Retina (tissue), 1 donor: ENCODE results near the gene USP15.

Experiments
- DNase-seq: peaks from one replicate; pipeline ENCODE4 v3.0.0-alpha.2; 2016

USP15 gene

DNA sequence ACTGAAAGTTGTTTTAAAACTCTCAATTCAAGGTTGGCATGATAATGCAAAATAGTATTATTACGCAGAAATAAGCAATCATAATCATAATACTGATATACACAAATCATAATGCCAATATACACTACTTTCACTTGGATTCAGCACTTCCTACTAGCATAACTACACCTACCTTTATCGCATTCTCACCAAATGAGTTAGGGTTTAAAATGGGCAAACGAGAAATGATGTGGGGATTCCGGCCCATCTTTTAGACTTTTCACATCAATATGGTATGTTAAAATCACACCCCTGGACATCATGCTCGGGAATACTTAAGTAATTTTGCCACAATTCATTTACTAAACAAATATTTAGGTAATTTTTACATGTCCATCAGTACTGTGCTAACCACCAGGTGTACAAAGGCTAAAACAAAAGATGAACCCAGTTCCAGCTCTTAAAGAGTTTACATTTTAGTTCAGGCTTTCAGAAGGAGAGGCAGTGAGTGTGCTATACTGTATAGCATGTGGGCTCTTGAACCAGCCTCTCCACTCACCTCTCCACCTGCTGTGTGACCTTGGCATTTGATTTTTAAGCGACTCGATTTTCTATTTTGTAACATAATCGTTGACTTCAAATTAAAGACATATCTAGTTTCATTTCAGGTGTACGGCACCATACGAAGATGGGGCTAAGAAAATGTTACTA lies 1.1 kb upstream of the USP15 start:
- no peak for DNase-seq

DNA sequence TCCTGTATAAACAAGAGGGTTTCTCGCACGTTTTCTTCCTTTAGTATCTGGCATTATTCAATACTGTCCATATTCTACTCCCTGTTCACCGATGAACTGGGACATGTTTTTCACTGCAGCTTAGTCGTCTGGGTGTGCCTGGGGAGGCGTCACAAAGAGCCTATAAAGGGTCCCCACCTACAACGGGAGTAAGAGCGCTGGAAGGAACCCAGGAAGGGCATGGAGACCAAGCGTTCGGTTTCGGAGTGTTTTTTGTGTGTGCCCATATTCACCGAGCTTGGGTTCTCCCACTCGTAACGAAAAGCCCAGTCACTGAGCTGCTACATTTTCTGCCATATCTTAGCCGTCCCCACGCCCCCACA lies 592 bp upstream of the USP15 start:
- DNase-seq, result no peak

DNA sequence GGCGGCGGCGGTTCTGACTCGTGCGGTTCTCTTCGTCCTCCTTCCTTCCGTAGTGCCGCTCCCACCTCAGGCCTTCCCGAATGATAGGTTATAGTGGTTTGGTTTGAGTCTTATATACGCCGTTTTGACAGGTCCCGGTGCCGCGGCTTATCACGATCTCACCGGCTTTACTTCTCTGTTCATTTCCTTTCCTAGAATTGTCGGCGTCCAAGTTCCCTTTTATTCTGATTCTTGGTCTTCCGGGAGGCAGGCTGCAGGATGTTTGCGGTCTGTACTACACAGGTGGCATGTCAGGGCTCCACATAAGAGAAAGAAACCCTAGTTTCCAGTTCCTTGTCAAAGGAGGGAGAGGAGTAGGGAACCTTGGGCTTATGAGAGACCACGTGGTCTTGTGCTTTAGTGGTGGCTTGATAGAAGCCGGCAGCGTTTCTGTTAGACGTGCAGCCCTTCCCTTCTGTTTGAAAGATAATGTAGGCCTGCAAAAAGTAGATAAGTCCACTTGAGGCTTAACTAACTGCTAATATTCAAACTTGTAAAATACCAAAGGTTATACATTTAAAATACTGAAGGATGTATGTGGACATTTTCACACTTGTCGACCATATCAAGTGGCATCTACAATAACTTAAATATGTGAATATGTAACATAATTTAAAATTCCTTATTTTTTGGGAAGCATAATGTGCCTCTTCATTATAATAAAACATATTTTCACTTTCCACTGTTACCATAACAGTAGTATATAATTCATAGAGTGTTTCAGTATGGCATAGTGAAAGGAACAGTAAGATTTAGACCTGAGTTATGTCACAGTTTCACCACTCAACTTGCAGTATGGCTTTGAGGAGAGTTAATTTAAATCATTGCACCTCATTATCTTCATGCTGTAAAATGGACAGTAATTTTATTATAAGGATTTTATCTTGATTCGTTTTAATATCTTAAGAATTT lies 804 bp downstream of the USP15 start:
- DNase-seq, result no peak

DNA sequence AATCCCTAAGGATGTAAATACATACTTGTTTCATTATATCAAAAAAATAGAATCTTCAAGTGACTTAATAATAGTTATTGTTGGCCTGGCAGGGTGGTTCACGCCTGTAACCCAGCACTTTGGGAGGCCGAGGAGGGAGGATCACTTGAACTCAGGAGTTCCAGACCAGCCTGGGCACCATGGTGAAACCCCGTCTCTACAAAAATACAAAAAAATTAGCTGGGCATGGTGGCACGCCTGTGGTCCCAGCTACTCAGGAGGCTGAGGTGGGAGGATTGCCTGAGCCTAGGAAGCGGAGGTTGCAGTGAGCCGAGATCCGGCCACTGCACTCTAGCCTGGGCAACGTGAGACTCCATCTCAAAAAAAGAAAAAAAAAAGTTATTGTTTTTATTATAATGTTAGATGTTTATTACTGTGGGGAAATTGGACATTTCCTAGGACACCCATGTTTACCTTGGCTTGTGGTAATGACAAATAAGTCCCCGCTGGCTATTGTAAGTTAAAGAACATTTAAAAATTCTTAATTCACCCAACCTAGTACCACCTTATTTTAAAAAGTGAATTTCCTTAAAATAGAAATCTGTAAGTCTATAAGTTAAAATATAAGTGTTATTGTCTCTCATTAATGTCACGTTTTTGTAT lies 1.8 kb downstream of the USP15 start:
- no peak for DNase-seq

DNA sequence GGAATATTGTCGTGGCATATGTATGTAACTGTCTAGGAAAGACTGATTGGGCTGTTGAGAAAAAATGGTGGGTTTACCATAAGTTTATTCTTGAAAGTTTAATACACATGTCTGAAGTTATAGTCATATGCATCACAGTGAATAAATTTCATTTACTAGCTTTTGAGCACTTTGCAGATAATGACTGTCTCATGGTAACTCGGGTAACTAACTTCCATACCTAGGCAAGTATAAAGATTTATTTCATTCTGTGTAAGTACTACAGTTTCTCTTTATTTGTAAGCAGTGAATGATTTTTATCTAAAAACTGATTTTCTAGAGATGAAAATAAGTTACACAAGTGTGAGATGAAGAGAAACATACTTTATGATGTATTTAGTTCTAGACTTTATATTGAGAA lies 3.0 kb downstream of the USP15 start:
- no peak for DNase-seq

DNA sequence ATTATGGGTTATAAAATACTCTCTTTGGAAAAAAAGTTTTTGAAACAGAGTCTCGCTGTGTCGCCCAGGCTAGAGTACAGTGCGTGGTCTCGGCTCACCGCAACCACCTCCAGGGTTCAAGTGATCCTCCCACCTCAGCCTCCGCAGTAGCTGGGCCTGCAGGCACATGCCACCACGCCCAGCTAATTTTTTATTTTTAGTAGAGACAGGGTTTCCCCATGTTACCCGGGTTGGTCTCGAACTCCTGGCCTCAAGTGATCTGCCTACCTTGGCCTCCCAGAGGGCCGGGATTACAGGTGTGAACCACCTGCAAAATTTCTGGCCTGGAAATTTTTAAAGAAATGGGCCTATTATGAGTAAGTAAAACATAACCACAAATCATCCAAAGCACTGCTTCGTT lies 3.8 kb downstream of the USP15 start:
- no peak for DNase-seq

DNA sequence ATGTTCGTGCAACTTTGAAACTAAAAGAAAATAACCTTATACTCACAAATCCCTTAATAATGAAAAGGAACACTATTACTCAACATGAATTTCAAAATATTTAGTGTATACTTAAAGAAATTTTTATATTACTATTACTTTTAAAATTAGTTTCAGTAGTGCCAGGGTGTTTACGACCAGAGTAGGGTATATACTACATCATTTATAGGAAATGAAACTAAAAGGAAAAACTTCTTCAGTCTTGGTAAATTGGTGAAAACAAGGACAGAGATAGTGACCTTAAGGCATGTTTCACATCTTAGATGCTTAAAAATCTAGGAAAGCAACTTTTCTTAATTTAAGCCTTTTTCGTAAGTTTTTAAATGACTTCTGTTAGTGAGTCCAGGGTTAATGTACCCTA lies 4.5 kb downstream of the USP15 start:
- DNase-seq, result no peak

DNA sequence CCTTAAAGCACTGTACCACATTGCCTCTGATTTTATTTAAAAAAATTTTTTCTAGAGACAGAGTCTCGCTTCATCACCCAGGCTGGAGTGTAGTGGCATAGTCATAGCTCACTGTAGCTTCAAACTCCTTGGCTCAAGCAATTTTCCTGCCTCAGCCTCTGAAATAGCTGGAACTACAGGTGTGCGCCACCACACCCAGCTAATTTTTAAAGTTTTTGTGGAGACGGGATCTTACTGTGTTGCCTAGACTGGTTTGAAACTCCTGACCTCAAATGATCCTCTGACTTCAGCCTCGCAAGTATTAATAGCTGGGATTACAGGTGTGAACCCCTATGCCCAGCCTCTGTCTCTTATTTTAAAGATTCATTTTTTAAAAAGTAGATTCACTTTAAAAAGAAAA lies 5.3 kb downstream of the USP15 start:
- no peak for DNase-seq

DNA sequence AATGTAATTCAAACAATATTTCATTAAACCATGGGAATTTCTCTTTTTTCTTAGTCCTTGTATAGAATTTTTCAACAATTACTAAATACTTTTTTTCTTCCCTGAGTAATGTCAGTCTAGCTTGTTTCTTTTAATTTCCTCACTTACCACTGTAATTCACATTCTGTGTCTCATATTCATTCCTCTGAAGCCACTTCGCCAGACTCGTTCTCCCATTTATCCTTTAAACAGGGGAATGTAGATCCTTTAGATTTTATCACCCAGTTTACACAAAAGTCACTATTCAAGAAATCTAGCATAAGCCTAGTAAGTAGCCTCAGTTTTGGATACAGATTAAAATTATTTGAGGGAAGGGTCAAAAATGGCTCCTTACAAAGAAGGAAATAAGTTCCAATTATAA lies 6.8 kb downstream of the USP15 start:
- no peak for DNase-seq

DNA sequence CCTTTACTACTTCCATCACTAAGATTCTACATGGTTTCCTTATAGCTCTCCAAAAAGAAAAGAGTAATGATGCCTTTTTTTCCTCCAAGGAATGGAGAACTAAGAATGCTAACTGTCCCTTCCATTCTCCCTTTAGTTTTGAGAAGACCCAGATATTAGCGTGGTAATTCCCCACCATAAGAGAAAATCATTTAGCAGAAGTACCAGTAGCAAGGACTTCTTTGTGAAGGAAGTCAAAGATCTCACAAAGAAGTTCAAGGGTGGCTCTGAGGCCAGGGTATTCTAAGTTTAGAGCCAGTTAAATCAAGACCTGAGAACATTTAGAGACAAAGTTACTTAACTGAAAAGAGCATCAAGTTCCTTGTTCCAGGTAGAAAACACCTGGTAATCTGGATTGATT lies 7.3 kb downstream of the USP15 start:
- DNase-seq, result no peak

DNA sequence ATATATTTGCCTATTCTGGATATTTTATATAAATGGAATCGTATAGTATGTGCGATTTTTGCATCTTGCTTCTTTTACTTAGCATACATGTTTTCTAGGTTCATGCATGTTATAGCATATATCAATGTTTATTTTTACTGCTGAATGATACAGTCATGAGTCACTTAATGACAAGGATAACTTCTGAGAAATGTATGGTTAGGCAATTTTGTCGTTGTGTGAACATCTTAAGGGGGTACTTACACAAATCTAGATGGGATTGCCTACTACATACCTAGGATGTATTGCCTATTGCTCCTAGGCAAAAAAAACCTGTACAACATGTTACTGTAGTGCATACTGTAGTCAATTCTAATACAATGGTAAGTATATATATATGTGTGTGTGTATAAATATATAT lies 8.8 kb downstream of the USP15 start:
- no peak for DNase-seq

DNA sequence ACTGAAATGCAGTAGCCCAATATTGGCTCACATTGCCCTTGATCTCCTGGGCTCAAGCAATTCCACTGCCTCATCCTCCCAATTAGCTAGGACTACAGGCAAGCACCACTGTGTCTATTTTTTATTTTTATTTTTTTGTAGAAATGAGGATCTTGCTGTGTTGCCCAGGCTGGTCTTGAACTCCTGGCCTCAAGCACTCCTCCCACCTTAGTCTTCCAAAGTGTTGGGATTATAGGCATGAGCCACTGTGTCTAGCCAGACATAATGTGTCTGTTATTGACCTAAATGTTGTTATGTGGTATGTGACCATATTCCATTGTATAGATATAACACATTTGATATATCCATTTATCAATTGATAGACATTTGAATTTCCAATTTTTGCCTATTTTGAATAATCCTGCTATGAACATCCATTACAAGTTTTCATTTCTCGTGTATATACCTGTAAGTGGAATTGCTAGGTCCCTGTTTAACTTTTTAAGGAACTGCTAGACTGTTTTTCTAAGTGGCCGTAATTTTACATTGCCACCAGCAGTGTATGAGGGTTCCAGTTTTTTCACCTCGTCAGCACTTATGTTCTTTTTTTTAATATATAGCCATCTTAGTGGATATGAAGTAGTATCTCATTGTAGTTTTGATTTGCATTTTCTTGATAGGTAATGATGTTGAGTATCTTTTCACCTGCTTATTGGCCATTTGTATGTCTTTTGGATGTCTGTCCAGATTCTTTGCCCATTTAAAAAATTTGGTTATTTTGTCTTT lies 9.4 kb downstream of the USP15 start:
- no peak for DNase-seq

DNA sequence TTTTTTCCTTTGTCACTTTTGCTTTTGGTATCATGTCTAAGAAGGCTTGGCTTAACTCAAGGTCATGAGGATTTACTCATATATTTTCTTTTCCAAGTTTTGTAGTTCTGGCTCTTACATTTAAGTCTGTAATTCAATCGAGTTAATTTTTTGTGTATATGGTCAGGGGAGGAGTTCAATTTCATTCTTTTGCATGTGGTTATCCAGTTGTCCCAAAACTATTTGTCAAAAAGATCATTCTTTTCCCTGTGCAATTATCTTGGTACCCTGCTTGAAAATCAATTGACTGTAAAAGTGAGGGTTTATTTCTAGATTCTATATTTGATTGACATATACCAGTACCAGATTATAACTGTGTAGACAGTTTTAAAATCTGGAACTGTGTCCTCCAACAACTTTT lies 10.2 kb downstream of the USP15 start:
- no peak for DNase-seq

DNA sequence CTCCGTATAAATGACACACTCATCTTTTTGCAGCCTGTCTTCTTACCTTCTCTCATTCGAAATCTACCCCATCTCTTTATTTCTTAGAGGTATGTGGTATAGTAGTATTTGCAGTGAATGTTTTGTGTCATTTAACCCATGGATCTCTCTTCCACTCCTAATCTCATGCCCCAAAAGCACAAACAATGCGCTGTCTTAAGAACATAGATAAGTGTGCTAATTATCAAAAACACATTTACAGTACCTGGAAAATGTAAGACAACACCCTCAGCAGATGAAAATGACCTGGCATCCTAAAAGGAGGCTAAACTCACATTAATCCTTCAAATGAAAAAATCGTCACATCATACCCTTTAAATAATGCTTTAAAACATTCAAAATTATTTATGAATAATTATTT lies 10.7 kb downstream of the USP15 start:
- no peak for DNase-seq

DNA sequence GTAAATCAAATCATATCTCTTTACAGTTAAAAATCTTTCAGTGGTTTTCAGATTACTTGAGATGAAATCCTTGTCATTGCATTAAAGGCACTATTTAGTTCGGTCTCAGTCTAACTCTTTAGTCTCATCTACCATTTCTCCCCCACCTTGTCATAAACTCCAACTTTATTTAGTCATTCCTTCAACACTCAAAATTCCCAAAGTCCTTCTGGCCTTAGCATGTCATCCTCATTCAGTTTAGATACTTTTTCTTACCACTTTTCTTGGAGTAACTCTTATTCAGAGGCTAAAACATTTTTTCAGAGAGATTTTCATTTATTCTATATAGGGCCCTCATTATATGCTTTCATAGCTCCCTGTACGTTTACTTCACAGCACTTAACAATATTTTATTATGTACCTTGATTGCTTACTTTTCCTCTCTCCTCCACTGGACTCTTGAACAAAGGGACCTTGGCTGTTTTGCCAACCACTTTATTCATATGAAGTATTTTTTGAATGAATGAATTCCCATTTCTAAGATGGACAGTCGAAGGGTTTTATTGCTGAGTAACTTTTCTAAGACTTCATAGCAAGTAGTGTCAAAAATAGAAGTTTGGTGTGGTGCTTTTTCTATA lies 12.8 kb downstream of the USP15 start:
- DNase-seq, result no peak

DNA sequence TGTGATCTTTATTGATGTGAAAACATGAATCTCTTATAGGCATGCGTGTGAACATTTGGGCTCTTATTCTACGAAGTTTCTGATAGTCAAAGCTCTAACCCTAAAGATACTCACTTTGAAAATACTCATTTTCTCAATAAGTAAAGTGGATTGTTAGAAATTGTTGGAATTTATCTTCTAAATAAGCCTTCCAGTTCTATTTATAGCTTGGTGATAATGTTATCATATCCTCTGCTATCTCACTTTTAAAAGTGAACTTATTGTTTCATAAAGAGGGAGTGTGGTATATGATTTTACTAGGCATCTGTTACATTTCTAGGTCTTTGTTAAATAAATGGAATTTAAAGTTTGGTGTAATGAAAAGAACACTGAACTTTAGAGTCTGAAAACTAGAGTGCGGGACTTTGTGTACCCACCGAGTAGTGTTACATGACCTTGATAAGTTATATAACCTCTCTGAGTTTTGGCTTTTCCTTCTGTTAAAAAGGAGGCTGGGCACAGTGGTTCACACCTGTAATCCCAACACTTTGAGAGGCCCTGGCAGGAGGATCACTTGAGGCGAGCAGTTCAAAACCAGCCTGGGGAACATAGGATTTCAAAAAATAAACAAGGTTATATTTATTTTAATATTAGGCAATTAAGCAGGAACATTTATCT lies 13.6 kb downstream of the USP15 start:
- DNase-seq, result no peak

DNA sequence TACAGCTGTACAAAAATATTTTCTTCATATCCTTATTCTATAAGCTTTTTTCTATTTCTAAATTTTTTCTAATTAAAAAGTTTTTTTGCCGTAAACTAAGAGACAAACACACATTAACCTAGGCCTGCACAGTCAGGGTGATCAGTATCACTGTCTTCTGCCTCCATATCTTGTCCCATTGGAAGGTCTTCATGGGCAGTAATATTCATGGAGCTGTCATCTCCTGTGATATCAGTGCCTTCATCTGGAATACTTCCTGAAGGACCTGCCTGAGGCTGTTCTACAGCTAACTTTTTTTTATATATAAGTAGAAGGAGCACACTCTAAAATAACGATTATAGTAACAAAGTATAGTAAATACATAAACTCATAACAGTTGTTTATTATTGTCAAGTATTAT lies 17.8 kb downstream of the USP15 start:
- no peak for DNase-seq

DNA sequence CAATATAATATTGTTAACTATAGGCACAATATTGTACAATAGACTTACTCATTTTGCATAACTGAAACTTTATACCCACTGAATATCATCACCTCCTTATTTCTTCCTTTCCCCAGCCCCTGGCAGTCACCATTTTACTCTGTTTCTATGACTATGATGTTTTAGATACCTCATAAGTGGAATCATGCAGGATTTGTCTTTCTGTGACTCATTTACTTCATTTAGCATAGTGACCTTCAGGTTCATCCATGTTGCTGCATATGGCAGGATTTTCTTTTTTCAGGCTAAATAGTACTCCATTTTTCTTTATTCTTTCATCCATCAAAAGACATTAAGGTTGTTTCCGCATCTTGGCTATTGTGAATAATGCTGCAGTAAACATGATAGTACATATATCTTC lies 18.9 kb downstream of the USP15 start:
- no peak for DNase-seq

DNA sequence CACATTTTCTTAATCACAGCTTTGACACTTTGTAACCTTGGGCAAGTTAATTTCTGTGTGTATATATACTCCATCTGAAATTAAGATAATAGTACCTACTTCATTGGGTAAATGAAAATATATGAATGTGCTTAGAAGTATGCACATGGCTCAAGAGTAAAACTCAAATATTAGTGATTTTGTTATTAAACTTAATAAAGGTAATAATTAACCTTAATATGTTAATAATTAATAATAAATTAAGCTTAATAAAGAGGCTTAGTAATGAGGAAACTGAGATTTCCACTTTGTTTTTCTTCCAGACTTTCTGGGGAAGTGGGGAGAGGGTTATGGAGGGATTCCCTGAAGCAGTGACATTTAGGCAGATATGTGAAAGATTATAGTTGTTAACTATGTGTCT lies 19.8 kb downstream of the USP15 start:
- no peak for DNase-seq

DNA sequence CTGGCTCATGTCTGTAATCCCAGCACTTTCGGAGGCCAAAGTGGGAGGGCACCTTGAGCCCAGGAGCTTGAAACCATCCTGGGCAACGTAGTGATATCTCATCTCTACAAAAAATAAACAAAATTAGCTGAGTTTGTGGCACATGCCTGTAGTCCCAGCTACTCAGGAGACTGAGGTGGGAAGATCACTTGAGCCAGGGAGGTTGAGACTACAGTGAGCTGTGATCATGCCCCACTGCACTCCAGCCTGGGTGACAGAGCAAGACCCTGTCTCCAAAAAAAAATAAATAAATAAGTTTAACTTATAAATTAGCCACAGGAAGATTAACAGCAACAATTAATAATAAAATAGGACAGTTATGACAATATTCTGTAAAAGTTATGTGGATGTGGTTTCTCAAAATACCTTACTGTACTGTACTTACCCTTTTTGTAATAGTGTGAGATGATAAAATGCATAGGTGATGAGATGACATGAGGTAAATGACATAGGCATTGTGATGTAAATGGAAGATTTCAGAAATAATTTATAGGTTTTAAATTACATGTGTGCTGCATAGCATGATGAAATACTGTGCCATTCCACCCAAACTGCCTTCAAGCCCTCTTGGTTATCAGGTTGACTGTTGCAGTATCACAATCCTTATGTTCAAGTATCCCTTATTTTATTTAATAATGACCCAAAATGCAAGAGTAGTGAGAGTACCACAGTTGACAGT lies 22.0 kb downstream of the USP15 start:
- DNase-seq, result no peak

DNA sequence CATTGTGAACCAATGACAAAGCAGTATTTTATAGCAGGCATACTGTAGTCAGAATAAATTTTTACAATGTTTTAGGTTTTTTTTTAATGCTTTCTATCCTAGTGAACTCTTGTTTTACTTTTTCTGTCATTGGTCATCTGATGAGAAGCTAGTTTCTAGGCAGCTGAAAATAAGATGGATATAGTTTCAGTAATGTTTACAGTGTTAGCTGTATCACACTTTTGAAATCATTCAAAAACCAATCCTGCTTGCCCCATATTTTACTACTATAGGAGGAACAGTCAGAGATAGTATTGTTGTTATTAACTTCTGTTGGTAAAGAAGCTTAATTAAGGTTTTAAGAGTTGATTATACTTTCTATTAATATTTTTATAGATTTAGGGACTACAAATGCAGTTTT lies 24.5 kb downstream of the USP15 start:
- DNase-seq, result no peak

DNA sequence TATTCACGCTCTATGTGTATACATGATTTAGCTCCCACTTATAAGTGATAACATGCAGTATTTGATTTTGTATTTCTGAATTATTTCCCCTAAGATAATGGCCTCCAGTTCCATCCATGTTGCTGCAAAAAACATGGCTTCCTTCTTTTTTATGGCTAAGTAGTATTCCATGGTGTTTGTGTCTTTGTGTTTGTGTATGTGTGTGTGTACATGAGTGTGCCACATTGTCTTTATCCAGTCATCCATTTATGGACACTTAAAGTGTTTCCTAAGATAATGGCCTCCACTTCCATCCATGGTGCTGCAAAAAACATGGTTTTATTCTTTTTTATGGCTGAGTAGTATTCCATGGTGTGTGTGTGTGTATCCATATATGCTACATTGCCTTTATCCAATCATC lies 25.1 kb downstream of the USP15 start:
- DNase-seq, result no peak
